COR-L47 (cell line): ENCODE results near the gene GPC6.
"Not testable (repeated sequence)": the region's sequence is repeated elsewhere in the genome, so short reads cannot be mapped to it uniquely, and the experiment has no call there.

ENCODE experiments used
- DNase-seq: peaks from one replicate; lab custom pipeline; 2025; lab: John Stamatoyannopoulos, UW

The GPC6 gene

DNA sequence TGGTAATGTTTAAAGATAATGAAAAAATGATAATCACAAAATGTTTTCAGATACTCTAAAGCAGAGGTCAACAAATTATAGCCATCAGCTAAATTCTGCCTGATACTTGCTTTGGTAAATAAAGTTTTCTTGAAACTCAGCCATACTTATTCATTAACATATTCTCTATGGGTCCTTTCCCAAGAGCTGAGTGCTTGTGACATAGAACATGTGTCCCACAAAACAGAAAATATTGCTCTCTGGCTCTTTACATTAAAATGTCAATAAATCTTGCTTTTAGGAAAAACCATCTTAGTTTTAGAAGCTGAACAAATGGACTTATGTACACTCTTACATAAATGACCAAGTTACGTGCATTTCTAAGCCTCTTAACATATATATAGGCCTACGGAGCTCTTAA, 945.8 kb downstream of the GPC6 start:
- no peak for DNase-seq

DNA sequence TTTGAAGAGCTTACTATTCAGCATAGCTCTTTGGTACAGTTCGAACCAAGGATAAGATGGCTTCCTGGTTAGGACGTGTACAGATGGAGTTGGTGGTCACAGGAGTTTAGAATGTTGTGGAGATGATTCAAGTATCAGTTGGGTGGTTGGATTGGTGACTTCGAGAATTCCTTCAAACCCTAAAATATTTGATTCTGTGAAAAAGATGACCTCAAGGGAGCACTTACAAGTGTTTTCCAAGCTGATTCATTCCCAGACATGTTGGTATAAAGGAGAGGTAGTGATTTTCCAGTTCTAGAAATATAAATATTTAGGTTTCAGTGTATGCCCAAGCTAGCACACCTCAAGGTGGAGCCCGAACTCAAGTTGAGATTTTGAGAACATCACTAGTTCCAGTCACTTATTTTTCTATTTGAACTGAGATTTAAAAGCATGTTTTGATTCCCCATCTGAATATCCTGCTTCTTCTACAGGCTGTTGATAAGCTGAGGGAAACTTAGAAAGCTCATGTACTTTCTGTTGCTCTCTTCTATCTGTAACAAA, 946.8 kb downstream of the GPC6 start:
- no peak for DNase-seq

DNA sequence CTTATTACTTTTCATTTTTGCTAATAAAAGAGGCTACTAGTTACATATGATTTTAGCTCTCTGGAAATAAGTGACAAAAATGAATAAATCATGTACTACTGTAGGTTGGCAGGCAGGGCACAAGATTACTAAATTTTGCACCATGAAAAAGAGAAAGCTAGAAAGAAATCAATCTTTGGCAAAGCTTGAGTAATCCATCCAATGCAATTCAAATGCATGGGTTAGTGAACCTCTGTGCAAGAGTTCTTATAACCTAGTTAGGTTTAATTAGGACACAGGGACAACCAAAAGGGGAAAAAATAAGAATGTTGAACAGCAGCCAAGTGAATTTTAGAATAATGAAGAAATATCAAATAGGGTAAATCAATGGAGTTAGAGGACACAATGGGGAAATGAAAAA, 947.4 kb downstream of the GPC6 start:
- DNase-seq: no peak

DNA sequence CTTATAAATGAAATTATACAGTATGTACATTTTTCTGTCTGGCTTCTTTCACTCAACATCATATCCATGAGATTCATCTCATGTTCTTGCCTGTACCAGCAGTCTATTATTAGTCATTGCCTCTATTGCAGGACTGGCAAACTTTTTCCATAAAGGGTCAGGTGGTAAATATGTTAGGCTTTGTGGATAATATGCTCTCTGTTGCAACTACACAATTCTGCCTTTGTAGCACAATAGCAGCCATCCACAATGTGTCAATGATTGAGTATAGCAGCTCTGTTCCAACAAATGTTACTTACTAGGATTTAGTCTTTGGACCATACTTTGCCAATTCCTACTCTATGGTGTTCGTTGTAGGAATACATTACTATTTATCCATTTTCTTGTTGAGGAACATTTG, 948.5 kb downstream of the GPC6 start:
- no peak for DNase-seq

DNA sequence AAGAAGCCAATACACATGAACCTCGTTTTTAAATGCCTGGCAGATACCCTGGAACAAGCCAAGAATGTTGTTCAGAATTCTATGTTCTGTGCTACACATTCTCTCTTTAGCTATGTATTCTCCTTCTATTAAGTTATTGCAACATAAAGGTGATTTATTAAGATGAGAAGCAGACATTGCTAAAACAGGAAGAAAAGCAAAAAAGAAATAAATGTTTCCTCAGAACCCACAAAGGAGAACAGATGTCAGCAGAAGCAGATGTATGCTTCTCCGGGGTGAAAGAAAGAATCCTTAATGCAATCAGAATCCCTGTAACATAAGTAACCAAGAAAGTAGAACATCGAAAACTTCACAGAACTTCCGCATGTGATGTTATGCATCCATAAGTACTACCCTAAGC, 950.0 kb downstream of the GPC6 start:
- no peak for DNase-seq

DNA sequence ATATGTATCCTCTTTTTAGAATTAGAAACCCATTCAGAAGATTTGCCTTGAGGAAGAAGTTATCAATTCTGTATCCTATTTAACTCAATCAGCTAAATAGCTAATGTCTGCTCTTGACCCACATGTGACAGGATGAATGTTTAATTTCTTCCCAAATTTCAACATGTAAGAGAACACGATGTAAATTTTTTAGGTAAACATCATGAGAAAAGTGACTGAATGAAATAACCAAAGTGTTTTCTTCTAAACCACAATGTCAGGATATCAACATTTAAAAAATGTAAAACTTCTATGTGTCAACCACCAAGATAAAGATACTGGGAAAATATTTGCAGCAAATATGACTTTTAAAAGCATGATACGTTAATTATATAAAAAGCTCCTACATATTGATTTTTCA, 950.4 kb downstream of the GPC6 start:
- no peak for DNase-seq

DNA sequence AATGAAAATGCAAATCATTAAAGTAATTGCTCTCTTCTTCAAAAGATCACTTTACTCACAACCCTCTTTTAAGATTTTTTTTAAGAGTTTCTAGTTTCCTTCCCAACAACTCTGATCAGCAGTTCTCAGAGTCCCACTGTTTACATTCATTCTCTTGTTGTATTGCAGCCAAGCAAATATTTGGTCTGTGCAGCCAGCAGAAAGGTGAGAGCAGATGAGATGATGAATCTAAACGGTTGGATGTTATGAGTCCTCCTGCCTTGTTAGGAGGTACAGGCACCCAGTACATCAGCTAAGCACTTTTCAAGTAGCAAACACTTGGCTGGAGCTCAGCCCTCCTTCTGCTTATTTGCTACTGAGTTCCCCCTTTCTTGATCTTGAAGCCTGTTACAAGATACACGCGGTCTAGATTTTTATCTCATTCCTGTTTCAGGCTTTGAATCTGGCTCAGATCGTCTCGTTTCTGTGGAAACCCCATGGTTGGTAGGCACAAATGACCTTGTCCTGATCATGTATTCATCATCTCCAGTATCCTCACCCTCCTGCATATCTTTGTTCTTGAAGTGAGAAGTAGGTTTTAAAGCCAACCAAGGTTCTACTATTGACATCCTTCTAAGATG, 952.1 kb downstream of the GPC6 start:
- DNase-seq: no peak

DNA sequence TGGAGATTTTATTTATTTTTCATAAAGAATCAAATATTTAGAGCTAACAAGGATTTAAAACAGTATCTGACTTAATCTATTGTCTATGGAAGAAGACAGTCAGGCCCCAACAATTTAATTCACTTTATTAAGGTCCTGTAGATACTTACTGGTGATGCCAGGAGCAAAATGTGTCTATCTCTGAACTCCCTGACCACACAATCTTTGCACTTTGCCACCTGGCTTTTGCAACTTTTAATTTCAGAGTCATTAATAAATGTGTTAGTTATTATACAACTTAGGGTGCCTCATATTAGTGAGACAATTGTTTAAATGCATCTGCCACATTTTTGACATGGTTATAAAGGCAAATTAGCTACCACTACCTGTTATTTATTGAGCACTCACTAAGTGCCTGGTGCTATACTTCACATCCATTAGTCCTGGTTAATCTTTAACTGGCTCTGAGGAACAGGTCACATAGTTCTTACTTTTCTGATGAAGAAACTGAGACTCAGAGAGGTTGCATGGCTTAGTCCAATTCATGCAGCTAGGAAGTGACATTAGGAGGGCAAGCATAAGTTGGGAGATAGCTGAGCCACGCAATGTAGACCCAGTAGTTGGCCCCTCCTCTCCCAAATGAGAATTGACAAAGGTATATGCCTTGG, 955.0 kb downstream of the GPC6 start:
- no peak for DNase-seq

DNA sequence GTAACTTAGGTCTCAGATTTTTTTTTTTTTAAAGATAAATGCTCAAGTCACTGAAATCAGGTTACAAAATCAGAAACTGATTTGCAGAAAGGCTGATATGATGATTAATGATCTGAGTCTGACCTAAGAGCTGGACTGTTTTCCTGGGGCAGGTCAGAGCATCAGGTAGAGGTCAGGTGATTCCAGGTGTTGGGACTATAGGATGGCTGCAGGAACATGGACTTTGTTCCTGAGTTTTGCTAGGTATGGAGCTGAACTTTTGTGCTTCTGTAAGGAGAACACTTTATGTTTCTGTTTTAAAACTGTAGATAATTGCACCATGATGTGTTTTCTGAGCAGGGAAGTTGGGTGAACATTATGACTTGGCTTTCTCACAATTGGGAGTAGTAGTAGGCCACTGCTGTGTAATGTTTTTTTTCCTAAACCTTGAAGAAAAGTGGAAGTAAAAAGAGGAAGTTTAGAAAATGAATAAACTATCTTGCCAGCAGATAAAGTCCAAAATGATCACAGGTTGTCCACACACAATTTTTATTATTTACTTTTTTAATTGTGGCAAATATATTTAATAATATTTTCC, 955.7 kb downstream of the GPC6 start:
- DNase-seq: no peak

DNA sequence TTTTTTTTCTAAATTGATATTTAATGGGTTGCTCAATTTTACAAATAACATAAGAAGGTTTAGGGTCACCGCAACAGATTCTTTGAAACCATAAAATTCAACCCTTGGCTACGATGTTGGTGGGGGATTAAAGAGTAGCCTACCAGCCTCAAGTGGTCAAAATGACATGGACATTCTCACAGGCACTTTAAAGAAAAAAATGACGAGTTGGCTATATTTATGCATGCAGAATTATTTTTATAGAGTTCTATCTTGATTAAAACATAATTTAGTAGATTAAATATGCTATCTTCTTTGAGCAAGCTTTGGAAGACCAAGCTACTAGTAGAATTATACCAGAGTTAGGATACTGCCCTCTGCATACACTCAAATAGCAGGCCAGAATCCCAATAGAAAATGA, 959.9 kb downstream of the GPC6 start:
- no peak for DNase-seq

DNA sequence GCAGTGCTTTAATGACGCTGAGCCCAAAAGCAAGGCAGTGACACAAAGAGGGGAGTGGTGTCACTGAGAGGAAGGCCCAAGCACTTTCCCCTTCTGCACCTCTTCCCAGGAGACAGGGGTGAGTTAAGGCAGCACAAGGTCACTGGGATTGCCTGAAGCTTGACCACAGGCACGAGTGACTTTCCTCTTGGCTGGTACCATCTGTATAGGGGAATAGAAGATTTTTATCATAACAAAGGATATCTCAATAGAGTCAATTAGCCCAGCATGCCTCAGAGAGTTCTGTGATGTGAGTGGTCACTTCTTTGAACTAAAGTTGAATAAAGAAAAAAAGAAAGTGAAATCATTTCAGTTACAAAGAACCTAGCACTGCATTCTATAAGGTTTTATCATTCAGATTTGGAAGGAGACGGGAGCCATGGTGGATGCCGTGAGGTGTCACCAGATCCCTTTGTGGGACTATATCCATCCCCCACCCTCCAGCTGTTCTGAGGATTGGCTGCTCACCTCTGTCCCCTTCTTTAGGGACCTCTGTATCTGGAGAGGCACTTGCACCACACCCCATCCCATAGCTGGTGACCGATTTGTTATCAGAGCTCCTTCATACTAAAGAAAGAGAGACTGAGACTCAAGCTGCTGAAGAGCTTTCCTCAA, 961.7 kb downstream of the GPC6 start:
- no peak for DNase-seq

DNA sequence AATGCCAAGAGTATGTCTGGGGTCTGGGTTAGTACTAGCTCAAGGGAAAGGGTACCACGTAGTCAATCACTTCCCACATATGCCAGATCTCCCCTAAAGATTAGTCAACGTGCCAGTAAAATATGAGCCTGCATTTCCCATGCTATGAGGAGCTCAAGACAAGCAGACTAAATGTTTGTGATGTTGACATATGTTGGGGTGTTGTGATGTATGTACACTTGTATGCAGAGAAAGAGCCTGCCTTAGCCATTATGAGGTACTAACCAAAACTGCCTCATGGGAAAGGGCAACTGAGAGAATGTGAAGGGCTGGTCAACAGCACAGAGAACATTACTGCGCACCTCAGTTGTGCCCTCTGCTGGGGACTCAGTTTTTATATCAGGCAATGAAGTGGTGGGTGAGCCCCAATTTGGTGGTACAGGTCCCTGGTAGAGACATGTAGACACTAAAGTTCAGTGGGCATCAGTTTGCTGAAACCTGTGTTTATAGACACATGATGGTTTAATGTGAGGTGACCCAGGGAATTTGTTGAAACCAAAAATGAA, 965.9 kb downstream of the GPC6 start:
- peak; percentile 6 for DNase-seq

DNA sequence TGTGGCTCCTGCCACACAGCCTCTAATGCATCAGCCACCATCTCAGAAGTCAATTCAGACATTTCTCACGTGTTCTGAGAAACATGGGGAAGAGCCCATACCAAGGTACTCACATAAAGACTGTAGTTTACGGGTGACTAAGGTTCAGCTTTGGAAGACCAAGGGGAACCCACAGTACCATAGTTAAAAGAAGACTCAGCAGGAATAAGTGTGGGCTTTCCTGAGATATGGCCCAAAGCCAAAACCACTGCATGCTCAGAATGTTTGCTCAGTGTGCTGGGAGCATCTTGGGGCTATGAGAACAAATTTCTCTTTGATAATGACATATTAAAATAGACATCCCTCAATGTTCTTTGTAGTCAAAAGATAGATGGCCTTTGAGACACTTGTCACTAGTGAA, 969.1 kb downstream of the GPC6 start:
- DNase-seq: no peak

DNA sequence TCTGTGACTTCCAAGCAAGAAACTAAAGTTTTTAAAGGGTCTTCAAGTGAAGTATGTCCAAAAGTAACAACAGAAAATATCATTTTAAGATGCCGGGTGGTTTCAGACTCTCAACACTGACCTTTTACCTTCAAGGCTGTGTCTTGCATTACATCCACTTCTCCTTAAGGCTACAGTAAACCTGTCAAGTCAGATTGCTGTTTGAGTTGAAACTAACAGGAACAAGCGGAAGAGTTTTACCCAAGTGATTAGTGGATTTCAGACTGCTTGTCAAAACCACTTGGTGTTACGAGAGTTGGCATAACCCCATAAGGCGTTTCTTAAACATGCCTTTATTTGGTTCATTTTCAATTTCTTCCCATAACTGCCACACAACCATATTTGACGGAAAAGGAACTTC, 969.8 kb downstream of the GPC6 start:
- no peak for DNase-seq

DNA sequence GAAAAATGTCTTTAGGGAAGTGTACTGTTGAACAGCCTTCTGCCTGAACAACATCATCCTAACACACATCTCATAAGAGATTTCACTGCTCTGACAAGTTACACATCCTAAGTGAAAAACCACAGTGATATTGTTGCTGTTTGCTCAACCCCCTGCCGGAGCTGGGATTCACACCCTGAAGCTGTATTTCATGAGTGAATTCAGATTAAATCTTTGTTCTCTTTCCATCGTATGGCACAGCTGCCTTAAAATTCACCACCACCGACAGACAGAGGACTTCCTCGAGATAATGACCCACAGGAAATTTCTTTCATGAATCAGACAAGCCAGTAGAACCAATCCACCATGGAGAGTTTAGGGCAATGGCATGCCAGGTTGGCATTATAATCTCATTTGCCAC, 972.1 kb downstream of the GPC6 start:
- peak; percentile 15 for DNase-seq

DNA sequence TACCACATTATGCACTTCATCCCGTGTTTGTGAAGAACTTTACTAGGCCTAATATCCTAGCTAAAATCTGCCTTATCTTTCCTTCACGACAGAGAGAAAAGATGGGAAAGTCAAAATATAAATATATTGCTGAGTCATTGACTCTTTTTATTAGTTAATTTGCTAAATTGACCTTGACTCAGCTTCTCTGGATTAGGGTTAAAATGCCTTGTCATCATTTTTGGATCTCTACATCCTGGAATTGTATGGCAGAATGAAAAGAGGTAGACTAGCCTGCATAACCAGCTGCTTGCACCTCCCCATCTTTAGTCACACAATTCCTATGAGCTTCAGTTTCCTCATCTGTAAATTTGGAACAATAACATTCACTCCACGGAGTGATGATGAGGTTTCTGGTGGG, 972.5 kb downstream of the GPC6 start:
- DNase-seq: no peak

DNA sequence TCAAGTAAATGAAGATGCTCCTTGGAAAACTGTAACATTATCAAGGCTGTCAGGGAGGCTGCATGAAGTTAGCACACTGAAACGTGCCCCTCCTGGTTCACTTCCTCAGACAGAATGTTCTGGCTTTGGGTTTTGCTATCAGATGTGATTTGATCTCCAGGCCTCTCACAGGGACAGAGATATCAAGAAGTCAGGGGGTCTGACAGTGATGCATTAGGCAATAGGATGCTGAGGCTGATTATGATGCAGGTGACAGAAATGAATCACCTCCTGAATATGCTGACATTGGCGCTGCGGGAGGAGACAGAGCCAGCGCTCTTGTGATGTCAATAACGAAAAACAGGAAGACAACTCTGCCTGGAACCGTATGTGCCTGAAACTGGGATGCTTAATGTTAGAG, 974.4 kb downstream of the GPC6 start:
- DNase-seq: no peak

DNA sequence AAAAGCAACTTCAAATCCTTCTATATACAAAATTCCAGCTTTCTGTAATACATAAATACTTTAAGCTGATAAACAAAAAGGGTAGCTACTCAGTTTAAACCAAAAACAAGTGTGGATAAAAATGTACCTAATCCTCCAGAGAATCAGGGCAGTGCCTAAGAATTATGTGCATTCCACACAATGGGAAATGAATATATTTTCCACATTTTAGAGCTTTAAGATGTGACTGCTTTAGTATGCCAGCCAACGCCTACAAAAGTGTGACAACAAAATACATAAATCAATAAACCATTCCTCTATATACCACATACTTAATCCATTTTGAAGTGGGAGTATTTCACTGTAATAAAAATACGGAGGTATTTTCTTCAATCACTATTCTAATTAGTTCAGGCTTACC, 977.6 kb downstream of the GPC6 start:
- no peak for DNase-seq

DNA sequence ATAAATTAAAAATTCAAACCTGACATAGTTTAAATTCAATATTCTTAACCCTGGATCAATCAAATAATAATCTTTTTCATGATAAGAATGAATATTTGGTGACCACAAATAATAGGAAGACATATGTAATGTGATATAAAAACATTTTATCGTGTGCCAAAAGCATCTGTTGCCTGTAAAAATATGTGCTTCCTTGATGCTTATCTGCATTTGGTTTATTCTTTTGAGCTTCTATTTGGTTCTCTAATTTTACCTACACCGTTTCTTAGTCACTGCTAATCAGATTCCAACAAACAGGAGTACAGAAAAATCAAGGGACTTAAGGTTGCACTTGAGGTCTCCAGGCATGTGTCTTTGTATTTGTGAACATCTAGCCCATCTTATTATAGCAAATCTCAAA, 978.3 kb downstream of the GPC6 start:
- DNase-seq: no peak

DNA sequence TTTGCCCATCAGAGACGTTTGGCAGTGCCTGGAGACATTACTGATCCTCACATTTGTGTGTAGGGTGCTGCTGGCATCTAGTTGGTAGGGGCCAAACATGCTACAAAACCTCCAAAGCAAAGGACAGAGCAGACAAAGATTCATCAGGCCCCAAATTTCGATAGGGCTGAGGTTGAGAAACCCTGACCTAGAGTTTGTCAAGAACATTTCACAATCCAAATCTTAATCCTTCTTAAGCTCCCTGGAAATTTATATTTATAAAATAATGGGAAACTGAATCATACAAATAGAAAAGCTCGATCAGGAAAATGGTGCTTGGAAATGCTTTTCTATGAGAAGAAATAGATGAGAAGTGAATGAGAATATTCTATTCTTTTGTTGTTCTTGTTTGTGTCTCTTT, 979.3 kb downstream of the GPC6 start:
- DNase-seq: no peak

DNA sequence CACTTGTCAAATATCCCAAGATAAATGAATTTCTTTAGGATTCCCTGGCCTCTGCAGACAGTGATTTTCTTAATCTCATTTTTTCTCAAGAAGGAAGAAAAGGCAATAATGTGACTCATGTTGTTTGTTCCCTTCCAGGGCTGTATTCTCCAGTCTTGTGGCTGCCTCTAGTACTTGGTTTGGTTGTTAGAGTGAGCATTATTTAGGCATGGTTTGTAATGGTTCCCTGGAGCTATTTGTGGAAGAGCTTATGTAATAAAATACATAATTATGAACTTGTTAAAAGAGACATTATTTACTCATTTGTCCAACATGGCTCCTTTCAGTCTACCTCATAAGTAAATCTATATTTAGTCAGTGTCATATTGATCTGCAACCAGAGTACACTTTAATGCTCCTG, 982.5 kb downstream of the GPC6 start:
- peak; percentile 15 for DNase-seq

DNA sequence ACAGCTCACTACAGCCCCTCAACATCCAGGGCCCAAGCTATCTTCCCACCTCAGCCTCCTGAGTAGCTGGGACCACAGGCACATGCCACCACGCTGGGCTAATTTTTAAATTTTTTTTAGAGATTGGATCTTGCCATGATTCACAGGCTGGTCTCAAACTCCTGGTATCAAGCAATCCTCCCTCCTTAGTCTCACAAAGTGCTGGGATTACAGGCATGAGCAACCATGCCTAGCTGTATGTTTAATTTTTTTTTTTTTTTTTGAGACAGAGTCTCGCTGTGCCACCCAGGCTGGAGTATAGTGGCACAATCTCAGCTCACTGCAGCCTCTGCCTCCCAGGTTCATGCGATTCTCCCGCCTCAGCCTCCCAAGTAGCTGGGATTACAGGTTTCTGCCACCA, 983.3 kb downstream of the GPC6 start:
- not testable (repeated sequence) for DNase-seq

DNA sequence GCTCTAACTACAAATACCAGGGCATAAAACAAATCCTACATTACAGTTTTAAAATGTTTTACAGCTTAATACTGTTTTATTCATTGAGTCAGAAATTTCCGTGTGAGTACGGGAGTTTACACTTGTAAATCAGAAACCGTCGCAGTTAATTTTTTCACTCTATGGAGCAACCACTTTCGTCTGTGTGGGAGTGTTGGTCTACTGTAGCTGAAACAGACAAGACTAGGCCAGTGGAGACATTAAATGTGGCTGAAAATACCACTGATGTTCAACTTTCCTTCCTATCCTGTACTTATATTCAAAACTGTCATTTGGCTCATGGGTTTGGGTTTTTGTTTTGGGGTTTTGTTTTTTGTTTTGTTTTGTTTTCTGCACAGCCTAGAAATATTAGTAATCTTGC, 984.2 kb downstream of the GPC6 start:
- no peak for DNase-seq
